Sigmoid colon (tissue), 7 donors: ENCODE measurements around the gene WDR90. TPM values are rescaled to one million over a fixed set of nuclear protein-coding genes. Genes with fewer than 3 reads are reported as not detected.

Experiments used
- DNase-seq: peaks from one replicate; pipeline ENCODE4 v3.0.0-alpha.2; 2019
- H3K27ac ChIP-seq, 4 donors: fragments of 200-600 bp; sonication (generic); one replicate each; pipeline ENCODE4 v1.5.1; 2016 to 2019; ENCODE audit warnings: mild to moderate bottlenecking in 1 of 4
- H3K27me3 ChIP-seq, 3 donors: fragments of 200-600 bp; sonication (generic); one replicate each; pipeline ENCODE4 v1.5.1; 2019; ENCODE audit warnings: mild to moderate bottlenecking in 1 of 3
- H3K36me3 ChIP-seq, 4 donors: fragments of 200-600 bp; sonication (generic); one replicate each; pipeline ENCODE4 v1.5.1; 2016 to 2019
- H3K4me1 ChIP-seq, 4 donors: fragments of 200-600 bp; sonication (generic); one replicate each; pipeline ENCODE4 v1.5.1; 2017 to 2019
- H3K4me3 ChIP-seq, 4 donors: fragments of 200-600 bp; sonication (generic); one replicate each; pipeline ENCODE4 v1.5.1; 2017 to 2019; ENCODE audit warnings: mild to moderate bottlenecking in 2 of 4, moderate library complexity in 1 of 4
- H3K9me3 ChIP-seq, 4 donors: fragments of 200-600 bp in 3 of 4; sonication (generic) in 3 of 4; one replicate each; pipeline versions ENCODE4 v1.5.1 to v1.6.1; 2013 to 2019
- EP300 ChIP-seq, 4 donors: sonication (generic); formaldehyde crosslinking; IDR thresholded peaks; one replicate each; pipeline ENCODE4 v1.6.1; 2017; ENCODE audit warnings: antibody characterized with exemption in 4 of 4
- POLR2A ChIP-seq, 2 donors: fragments of 450-650 bp; IDR thresholded peaks; one replicate each; pipeline ENCODE4 v1.6.1; 2016; ENCODE audit warnings: antibody characterized with exemption in 2 of 2, mild to moderate bottlenecking in 2 of 2, moderate library complexity in 2 of 2
- POLR2AphosphoS5 ChIP-seq, 4 donors: sonication (generic); formaldehyde crosslinking; IDR thresholded peaks; one replicate each; pipeline ENCODE4 v1.6.1; 2017; ENCODE audit warnings: antibody characterized with exemption in 4 of 4
- WGBS, 2 donors: extraction: QIAGEN DNeasy Blood & Tissue Kit; methylation state at CpG; one replicate each; pipeline ENCODE4 v1.1.7; 2013; 5-methylcytosine and 5-hydroxymethylcytosine counted together
- intact Hi-C: fragments of 100-400 bp; cut with DNase I; formaldehyde crosslinking; loops from one replicate; pipeline ENCODE4 v1.15.1; 2023
- polyA plus RNA-seq, 3 donors: library from polyadenylated mRNA; stranded (reverse); fragments of 200-250 nt; gene quantifications; one replicate each; pipeline ENCODE4 v1.2.3, GENCODE V29; 2013
- total RNA-seq, 4 donors: library from RNA; depleted of rRNA; stranded (reverse); fragments of >200 nt; gene quantifications; one replicate each; pipeline ENCODE4 v1.1.0, GENCODE V29; 2016
- TF ChIP-seq, protein P1 (sequence below), 4 experiments: fragments of 450-650 bp in 3 of 4; fragments of 200-600 bp in 1 of 4; IDR thresholded peaks; one replicate each; pipeline ENCODE4 v1.5.1; 2016 to 2019; ENCODE audit warnings: antibody characterized with exemption in 4 of 4, mild to moderate bottlenecking in 3 of 4, moderate library complexity in 2 of 4
- donor health status: healthy with polysubstance abuse.
- donor health status: Bipolar disorder and iron deficiency.
- donor health status: healthy.

The WDR90 gene
- total and polyA plus RNA-seq, 7 donors = 5.4 to 49.0 (median 10.3) TPM

DNA sequence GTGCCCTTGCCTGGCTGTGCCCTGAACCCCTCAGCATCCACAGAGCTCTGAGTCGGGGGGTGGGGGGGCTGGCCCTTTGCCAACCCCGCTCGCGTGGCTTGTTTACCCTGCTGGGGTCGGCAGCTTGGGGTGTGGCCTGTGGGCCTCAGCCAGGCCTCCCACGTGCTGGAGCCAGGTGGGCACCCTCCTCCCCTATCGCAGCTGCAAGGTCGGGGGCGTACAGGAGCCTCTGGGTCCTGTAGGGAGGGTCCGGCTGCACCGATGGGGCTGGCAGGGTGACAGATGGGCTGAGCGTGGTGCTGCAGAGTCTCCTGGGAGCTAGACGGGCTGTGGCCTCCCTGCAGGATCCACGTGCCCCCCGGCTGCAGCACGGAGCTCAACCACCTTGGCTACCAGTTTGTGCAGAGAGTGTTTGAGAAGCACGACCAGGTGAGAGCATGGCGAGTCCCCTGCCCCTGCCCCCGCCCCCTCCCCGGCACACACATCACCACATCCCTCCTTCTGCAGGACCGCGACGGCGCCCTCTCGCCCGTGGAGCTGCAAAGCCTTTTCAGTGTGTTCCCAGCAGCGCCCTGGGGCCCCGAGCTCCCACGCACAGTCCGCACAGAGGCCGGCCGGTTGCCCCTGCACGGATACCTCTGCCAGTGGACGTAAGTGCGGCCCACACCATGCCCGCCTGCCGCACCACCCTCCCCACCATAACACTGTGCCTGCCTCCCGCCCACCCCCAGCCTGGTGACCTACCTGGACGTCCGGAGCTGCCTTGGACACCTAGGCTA is 22.4 kb downstream of the WDR90 start:
- DNase-seq = no peak
- H3K27me3 ChIP-seq = no peaks in the 10 kb centered on the region
- peaks cover 33 to 48% (median 39%) of the 10 kb centered on the region in 4 donors for H3K36me3 ChIP-seq
- peaks cover 0 to 47% (median 36%) of the 10 kb centered on the region in 4 donors for H3K4me1 ChIP-seq
- no peak overlapping the region for H3K4me3 ChIP-seq
- no peak overlapping the region for H3K27ac ChIP-seq
- TF ChIP-seq EP300 (IDR thresholded peaks at IDR 0.05) (no peak), POLR2A (IDR thresholded peaks at IDR 0.05) (no peak), POLR2AphosphoS5 (IDR thresholded peaks at IDR 0.05) (no peak)
- TF ChIP-seq, protein P1, sequence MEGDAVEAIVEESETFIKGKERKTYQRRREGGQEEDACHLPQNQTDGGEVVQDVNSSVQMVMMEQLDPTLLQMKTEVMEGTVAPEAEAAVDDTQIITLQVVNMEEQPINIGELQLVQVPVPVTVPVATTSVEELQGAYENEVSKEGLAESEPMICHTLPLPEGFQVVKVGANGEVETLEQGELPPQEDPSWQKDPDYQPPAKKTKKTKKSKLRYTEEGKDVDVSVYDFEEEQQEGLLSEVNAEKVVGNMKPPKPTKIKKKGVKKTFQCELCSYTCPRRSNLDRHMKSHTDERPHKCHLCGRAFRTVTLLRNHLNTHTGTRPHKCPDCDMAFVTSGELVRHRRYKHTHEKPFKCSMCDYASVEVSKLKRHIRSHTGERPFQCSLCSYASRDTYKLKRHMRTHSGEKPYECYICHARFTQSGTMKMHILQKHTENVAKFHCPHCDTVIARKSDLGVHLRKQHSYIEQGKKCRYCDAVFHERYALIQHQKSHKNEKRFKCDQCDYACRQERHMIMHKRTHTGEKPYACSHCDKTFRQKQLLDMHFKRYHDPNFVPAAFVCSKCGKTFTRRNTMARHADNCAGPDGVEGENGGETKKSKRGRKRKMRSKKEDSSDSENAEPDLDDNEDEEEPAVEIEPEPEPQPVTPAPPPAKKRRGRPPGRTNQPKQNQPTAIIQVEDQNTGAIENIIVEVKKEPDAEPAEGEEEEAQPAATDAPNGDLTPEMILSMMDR (IDR thresholded peaks at IDR 0.05) = no peak
- WGBS, 2 donors = 86 to 91% methylated on average over 40 of the region's 40 CpGs
- no peaks in the 10 kb centered on the region for H3K9me3 ChIP-seq
- intact Hi-C loops = no loop called here

DNA sequence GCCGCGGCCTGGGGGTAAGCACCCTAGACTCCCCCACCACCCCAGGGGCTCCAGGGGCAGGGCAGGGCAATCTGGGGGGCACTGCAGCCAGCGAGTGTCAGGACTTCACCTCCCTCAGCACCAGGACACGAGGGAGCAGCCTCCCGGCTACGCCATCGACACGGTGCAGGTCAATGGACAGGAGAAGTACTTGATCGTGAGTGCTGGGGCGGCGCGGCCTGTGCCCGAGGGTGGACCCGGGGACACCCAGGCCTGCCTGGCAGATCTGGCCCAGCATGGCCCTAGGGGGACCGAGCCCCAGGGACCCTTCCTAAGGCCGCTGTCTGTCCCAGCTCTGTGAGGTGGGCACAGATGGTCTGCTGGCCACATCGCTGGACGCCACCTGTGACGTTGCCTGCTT is 23.2 kb downstream of the WDR90 start:
- no peaks in the 10 kb centered on the region for H3K9me3 ChIP-seq
- H3K27ac ChIP-seq = no peak overlapping the region
- no peaks in the 10 kb centered on the region for H3K27me3 ChIP-seq
- DNase-seq = no peak
- WGBS, 2 donors = 93 to 94% methylated on average over 19 of the region's 19 CpGs
- peaks cover 33 to 48% (median 39%) of the 10 kb centered on the region in 4 donors for H3K36me3 ChIP-seq
- no peak for TF ChIP-seq POLR2A (IDR thresholded peaks at IDR 0.05)
- TF ChIP-seq EP300 (IDR thresholded peaks at IDR 0.05) = no peak
- no peak for TF ChIP-seq POLR2AphosphoS5 (IDR thresholded peaks at IDR 0.05)
- TF ChIP-seq, protein P1 (IDR thresholded peaks at IDR 0.05) = no peak
- intact Hi-C loops = no loop called here
- H3K4me1 ChIP-seq = peaks cover 0 to 42% (median 33%) of the 10 kb centered on the region in 4 donors
- no peak overlapping the region for H3K4me3 ChIP-seq

DNA sequence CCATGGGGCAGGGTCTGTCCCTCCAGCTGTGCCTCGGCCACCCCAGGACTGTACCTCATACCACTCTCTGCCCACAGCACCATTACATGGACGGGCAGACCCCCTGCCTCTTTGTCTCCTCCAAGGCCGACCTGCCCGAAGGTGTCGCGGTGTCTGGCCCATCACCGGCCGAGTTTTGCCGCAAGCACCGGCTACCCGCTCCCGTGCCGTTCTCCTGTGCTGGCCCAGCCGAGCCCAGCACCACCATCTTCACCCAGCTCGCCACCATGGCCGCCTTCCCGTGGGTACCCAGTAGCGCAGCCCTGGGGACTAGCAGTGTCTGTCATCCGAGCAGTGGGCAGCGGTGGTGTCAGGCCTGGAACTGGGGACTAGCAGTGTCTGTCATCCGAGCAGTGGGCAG is 23.7 kb downstream of the WDR90 start:
- no peak overlapping the region for H3K27ac ChIP-seq
- H3K9me3 ChIP-seq = no peaks in the 10 kb centered on the region
- H3K27me3 ChIP-seq = no peaks in the 10 kb centered on the region
- H3K4me3 ChIP-seq = no peak overlapping the region
- 95 to 96% methylated on average over 21 of the region's 21 CpGs for WGBS, 2 donors
- peaks cover 33 to 48% (median 39%) of the 10 kb centered on the region in 4 donors for H3K36me3 ChIP-seq
- intact Hi-C loops = no loop called here
- peaks cover 0 to 38% (median 28%) of the 10 kb centered on the region in 4 donors for H3K4me1 ChIP-seq
- no peak for TF ChIP-seq EP300 (IDR thresholded peaks at IDR 0.05)
- no peak for TF ChIP-seq POLR2A (IDR thresholded peaks at IDR 0.05)
- TF ChIP-seq, protein P1 (IDR thresholded peaks at IDR 0.05) = no peak
- no peak for TF ChIP-seq POLR2AphosphoS5 (IDR thresholded peaks at IDR 0.05)
- no peak for DNase-seq

DNA sequence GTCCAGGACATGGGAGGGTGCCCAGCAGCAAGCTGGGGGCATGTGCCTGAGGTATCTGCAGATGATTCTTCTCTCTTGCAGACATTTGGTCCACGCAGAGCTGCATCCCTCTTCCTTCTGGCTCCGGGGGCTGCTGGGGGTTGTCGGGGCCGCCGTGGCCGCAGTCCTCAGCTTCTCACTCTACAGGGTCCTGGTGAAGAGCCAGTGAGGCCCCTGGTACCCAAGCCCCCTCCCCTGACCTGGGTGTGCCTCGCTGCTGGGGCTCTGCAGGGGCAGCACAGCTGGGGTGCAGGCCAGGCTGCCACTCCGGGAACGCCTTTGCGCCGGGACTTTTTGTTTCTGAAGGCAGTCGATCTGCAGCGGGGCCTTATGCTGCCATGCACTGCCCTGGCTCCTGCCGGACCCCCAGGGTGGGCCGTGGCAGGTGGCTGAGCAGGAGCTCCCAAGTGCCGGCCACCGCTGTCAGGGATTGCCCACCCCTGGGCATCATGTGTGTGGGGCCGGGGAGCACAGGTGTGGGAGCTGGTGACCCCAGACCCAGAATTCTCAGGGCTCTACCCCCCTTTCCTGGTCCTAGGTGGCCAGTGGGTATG is 24.3 kb downstream of the WDR90 start:
- TF ChIP-seq POLR2AphosphoS5 (IDR thresholded peaks at IDR 0.05) (no peak), EP300 (IDR thresholded peaks at IDR 0.05) (no peak), POLR2A (IDR thresholded peaks at IDR 0.05) (no peak)
- TF ChIP-seq, protein P1 (IDR thresholded peaks at IDR 0.05) = no peak
- Histone ChIP-seq H3K27ac (no peak overlapping the region), H3K4me1 (peaks cover 0 to 35% (median 26%) of the 10 kb centered on the region in 4 donors), H3K36me3 (peaks cover 33 to 48% (median 39%) of the 10 kb centered on the region in 4 donors), H3K27me3 (no peaks in the 10 kb centered on the region), H3K4me3 (no peak overlapping the region), H3K9me3 (no peaks in the 10 kb centered on the region)
- no peak for DNase-seq
- intact Hi-C loops = no loop called here
- WGBS, 2 donors = 92% methylated on average over 18 of the region's 18 CpGs
